Body of pancreas (tissue), 4 donors: ENCODE results near the gene KDM4B.

Experiments used
- POLR2A ChIP-seq, 3 donors: fragments of 450-650 bp; IDR thresholded peaks; one replicate each; pipeline ENCODE4 v1.6.1; 2016; ENCODE audit warnings: antibody characterized with exemption in 3 of 3, mild to moderate bottlenecking in 2 of 3
- TF ChIP-seq, protein P1 (sequence below), 7 experiments: fragments of 450-650 bp in 4 of 7; fragments of 200-600 bp in 3 of 7; sonication (generic) in 3 of 7; IDR thresholded peaks; one replicate each; pipeline ENCODE4 v1.5.1; 2016 to 2019; ENCODE audit warnings: antibody characterized with exemption in 7 of 7

DNA sequence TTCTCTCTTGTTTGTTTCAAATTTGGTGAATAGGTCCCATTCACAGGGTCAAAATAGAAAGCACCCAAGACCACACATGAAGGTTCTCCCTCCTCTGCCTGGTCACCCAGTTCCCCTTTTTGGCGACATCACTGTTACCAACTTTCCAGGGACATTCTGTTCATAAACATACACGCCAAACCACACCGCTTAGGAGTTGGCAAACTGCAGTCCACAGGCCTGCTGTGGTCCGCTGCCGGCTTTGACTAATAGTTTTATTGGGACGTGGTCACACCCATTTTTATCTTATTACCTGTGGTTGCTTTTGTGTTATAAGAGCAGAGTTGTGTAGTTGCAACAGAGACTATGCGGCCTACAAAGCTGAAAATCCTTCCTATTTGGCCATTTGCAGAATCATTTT, 35.4 kb upstream of the KDM4B start:
- TF ChIP-seq, protein P1, sequence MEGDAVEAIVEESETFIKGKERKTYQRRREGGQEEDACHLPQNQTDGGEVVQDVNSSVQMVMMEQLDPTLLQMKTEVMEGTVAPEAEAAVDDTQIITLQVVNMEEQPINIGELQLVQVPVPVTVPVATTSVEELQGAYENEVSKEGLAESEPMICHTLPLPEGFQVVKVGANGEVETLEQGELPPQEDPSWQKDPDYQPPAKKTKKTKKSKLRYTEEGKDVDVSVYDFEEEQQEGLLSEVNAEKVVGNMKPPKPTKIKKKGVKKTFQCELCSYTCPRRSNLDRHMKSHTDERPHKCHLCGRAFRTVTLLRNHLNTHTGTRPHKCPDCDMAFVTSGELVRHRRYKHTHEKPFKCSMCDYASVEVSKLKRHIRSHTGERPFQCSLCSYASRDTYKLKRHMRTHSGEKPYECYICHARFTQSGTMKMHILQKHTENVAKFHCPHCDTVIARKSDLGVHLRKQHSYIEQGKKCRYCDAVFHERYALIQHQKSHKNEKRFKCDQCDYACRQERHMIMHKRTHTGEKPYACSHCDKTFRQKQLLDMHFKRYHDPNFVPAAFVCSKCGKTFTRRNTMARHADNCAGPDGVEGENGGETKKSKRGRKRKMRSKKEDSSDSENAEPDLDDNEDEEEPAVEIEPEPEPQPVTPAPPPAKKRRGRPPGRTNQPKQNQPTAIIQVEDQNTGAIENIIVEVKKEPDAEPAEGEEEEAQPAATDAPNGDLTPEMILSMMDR (IDR thresholded peaks at IDR 0.05), result no peak
- TF ChIP-seq POLR2A (IDR thresholded peaks at IDR 0.05), result no peak
